Cardiac septum (tissue), 1 donor: Measurements from ENCODE around the gene B3GLCT. TPM values are rescaled to one million over a fixed set of nuclear protein-coding genes. Genes with fewer than 3 reads are reported as not detected.
"Not testable (repeated sequence)": the region's sequence is repeated elsewhere in the genome, so short reads cannot be mapped to it uniquely, and the experiment has no call there.

Experiments
- DNase-seq: peaks from one replicate; pipeline ENCODE4 v3.0.0-alpha.2; 2020; ENCODE audit warnings: low spot score
- intact Hi-C: fragments of 100-400 bp; cut with DNase I; formaldehyde crosslinking; loops from one replicate; pipeline ENCODE4 v1.14.0; 2022
- long read RNA-seq: library from polyadenylated mRNA; unstranded; transcript quantifications from one replicate; pipeline ENCODE4 v2.0.0, GENCODE V29; 2021
- total RNA-seq: library from RNA; stranded (reverse); fragmentation: NEBNext Ultra II Directional; extraction: Animal tissue kit (Norgen Biotek cat#: 25700); gene quantifications from one replicate; pipeline ENCODE4 v1.2.1, GENCODE V29; 2021
- donor health status: DM: no; HTN: no; CAD: no.

The B3GLCT gene
- 17.5 TPM for total RNA-seq
- long read RNA-seq, full-length matches to known transcripts: 32 of 48 reads
- long read RNA-seq, partial matches to known transcripts: 5 of 48 reads
- long read RNA-seq, other reads (novel, unspliced or antisense): 11 of 48 reads

DNA sequence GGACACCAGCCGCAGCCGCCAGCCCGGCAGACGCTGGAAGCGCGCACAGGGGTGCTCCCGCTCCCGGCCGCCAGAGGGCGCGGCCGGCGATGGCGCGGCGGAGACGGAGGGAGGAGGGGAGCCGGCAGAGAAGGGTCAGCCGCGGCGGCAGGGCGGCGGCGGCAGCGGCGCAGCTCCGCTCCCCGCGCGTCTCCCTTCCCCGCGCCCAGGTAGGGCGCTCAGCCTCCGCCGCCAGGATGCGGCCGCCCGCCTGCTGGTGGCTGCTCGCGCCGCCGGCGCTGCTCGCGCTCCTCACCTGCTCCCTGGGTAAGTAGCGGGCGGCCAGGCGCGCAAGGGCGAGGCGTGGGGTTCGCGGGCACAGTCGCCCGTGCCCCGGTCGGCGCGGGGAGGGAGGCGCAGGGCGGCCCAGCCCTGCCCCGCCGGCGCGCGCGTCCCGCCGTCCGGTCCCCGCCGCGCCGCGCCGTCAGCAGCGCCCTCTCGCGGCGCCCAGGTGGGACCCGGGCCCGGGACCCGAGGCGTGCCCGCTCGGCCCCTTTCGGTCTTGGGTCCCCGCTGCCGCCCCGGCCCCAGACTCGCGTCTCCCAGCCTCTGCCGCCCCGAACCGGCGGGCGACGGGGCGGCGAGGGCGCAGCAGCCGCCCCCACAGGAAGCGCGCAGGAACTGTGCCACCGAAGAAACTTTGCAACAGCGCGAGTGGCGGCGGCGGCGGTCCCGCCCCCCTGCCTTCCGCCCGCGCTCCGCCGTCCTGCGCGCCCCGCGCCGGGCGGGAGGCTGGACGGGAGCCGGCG is at the start of gene B3GLCT:
Gene B3GLCT (plus strand): TSS at position 127 of the 788 bp plus-strand sequence. CDS start 110 bp downstream, at position 237.
- peak; percentile 93 for DNase-seq
- intact Hi-C loops: loop anchor here (2.0 kb wide), 2 partner anchors 37 to 225 kb away; no protein-coding TSS in a partner anchor

- no peak for DNase-seq
- intact Hi-C loops: no loop called here
Observed at GRCh38 chr13:31150315-31150985, 49.3 kb upstream of the B3GLCT start.

GRCh38 chr13:31151837-31152236 is 47.9 kb upstream of the B3GLCT start:
- intact Hi-C loops: no loop called here
- DNase-seq: no peak

DNA sequence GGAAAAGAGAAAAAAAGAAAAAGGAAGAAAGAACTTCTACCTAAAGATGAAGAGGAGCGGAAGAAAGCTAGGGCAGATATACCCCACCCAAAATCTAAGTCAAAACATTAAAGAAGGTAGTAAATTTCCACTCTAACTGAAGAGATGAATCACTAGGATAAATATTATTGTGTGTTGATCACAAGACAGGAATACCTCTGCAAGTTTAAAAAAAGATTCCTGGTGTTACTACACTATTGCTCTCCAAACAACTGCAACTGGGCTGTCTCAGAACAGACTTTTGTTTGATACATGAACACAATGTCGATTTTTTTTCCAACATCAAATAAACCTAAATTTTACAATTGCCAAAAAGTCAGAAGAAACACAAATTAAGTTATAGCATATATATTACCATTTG is 44.8 kb upstream of the B3GLCT start:
- DNase-seq: no peak
- intact Hi-C loops: no loop called here

- no peak for DNase-seq
- intact Hi-C loops: no loop called here
Observed at GRCh38 chr13:31159306-31159705, 40.5 kb upstream of the B3GLCT start.

- intact Hi-C loops: loop anchor here (5.0 kb wide), 1 partner anchor 544 kb away; the partner anchor contains the start of gene USPL1
- DNase-seq: peak; percentile 85
Observed at GRCh38 chr13:31160857-31161556, 38.8 kb upstream of the B3GLCT start.

- peak; percentile 99 for DNase-seq
- intact Hi-C loops: loop anchor here (2.0 to 5.0 kb wide), 2 partner anchors 39 to 544 kb away; partner anchors contain the start of gene USPL1
Observed at GRCh38 chr13:31161557-31162150, 38.1 kb upstream of the B3GLCT start, which contains the start of gene HSPH1. Gene HSPH1, minus strand, starts transcription at chr13:31161904. Its CDS starts 322 bp downstream, at chr13:31161582.

DNA sequence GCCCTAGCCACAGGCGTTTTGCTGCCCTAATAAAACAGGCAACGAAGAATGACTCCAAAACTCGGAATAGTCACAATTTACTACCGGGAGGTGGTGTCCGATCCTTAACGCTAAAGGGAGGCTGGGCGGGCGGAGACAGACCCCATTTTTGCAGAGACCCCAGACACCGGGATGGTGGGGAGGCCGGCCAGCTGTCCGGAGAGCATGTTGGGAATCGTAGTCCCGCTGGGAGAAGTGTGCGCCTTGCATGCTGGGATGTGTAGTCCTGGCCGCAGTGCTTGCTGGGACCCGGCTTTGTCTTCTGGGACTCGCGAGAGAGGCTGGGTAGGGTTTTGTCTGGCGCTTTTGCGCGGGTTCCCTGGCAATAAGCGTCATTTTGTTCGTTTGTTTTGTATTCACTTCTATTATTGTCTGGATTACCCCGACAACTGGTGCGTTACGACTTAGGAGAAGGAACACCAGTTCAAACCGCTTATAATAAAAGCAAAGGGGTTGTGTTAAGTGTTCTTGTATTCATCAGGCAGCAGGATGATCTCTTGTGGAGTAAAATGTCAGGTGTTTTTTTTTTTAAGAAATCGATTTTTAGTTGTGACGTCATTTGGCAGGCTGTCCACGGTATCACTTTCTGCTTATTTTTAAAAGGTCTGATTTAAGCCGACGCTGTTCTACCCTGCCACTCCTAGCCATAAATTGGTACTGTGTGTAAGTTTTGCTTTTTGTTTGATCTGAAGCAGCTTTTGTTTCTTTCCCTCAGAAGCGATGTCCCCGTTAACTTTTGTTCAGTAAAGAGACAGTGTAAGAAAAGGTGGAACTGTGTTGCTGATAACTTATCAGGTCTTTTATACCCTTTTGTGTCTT is 37.4 kb upstream of the B3GLCT start:
- DNase-seq: peak; percentile 98
- intact Hi-C loops: loop anchor here (2.0 to 5.0 kb wide), 2 partner anchors 38 to 545 kb away; partner anchors contain the start of gene USPL1

DNA sequence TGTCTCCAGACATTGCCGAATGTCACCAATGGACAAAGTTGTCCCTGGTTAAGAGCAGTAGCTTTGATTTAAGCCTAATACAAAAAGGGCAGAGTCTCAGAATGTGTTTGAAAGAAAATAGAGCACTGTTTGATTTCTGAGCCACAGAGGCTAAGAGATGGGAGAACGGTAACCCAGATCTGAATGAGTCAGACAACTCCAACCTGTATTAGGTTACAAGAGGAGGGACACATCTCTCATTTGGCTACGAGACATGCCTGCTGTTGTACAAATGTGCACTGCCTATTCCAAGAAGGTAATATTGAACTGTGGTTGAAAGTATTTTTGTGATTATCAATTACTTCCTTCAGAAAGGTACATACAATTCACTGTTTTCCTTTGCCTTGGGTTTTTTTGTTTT is 33.2 kb upstream of the B3GLCT start:
- intact Hi-C loops: no loop called here
- no peak for DNase-seq

GRCh38 chr13:31167490-31167889 is 32.3 kb upstream of the B3GLCT start:
- intact Hi-C loops: no loop called here
- no peak for DNase-seq

- intact Hi-C loops: no loop called here
- no peak for DNase-seq
Observed at GRCh38 chr13:31168166-31168565, 31.6 kb upstream of the B3GLCT start.

DNA sequence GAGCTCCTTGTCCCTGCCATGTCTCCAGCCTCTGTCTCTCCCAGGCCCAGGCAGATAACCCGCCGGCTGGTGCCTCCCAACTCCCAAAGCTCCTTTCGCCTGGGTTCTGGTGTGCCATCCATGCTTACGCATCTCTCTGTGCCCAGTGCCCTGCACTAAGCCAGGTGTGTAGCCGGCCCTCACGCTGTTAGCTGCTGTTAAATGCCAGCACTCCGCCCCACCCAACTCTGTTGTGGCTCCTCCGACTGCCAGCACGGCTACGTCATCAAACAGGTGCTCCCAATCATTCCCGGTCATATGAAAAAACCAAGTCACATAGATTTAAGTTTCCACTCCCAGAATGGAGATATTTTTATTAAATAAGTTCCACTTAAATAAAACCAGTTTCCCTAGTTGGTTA is 31.0 kb upstream of the B3GLCT start:
- no peak for DNase-seq
- intact Hi-C loops: no loop called here

GRCh38 chr13:31172001-31172400 is 27.8 kb upstream of the B3GLCT start:
- no peak for DNase-seq
- intact Hi-C loops: no loop called here

DNA sequence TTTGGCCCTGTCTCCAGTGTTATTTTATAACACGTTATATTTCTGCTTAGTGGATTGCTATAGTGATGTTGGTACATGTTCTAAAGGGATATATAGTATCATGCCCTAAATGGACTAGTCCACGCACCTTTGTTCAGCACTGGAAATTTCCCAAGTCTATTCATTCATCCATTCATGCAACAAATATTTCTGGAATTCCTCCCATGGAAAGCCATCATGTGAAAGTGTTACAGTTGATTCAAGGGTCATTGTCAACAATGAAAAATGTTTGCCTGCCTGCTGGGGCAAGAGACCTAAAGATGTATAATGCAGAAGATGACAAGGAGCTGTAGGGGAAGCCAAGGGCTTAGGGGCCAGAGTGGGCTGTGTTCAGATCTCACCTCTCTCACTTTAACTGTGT is 27.2 kb upstream of the B3GLCT start:
- intact Hi-C loops: no loop called here

GRCh38 chr13:31174018-31174417 is 25.8 kb upstream of the B3GLCT start:
- intact Hi-C loops: loop anchor here (2.0 kb wide), 1 partner anchor 61 kb away; no protein-coding TSS in a partner anchor
- no peak for DNase-seq

More for the DNA sequence above, 27.2 kb upstream of the B3GLCT start:
- DNase-seq: no peak

DNA sequence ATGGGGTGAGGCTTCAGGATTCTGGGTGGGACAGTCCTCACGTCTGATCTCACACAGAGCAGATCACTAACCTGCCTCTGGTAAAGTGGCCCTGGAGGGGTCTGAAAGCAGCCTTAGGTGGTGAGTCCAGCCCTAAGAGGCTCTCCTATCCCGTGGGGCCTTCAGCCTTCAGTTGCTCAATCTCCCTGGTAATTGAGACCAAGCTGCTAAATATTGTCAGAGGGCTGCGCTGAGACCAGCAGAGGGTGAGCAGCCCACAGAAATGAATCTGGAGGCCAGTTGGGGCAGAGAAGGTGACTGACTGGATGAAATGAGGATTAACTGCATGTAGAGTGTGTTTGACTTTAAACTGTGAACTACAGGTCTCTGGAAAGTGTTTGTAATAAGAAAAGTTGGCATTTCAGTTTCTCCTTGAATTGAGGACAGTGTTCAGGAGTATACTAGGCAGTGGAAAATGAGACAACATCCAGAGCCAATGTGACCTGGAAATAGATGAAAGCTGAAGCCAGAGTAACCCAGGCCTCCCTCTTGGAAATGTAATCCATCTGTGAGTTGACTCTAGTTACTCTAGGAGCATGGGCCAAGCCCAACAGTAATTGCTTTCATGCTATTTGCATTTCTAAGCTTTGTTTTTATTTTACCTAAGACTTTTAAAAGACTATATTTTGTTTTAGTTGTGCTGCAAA is 23.8 kb upstream of the B3GLCT start:
- DNase-seq: no peak

DNA sequence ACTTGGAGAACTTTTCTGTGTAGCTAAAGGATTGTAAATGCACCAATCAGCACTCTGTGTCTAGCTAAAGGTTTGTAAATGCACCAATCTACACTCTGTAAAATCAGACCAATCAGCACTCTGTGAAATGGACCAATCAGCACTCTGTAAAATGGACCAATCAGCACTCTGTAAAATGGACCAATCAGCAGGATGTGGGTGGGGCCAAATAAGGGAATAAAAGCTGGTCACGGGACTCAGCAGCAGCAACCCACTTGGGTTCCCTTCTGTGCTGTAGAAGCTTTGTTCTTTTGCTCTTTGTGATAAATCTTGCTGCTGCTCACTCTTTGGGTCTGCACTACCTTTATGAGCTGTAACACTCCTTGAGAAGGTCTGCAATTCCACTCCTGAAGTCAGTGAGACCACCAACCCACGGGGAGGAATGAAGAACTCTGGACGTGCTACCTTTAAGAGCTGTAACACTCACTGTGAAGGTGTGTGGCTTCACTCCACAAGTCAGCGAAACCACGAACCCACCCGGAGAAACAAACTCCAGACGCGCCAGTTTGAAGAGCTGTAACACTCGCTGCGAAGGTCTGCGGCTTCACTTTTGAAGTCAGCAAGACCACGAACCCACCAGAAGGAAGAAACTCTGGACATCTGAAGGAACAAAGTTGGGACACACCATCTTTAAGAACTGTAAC is 21.8 kb upstream of the B3GLCT start:
- intact Hi-C loops: loop anchor here (5.0 kb wide), 1 partner anchor 249 kb away; no protein-coding TSS in a partner anchor
- not testable (repeated sequence) for DNase-seq

More for the DNA sequence above, 23.8 kb upstream of the B3GLCT start:
- intact Hi-C loops: loop anchor here (2.0 to 5.0 kb wide), 2 partner anchors 59 to 251 kb away; no protein-coding TSS in a partner anchor
